Measurements from ENCODE around the gene SPRR5. TPM values are rescaled to one million over a fixed set of nuclear protein-coding genes. Genes with fewer than 3 reads are reported as not detected.

Gene SPRR5
- total and polyA plus RNA-seq, 2 of the 8 experiments (the other 6 are each of a cell fraction or from before 2014, with no cell fraction given), result not detected

GRCh38 chr1:152998476-152998875 lies 51.5 kb downstream of the SPRR5 start:
- no peak for FAIRE-seq

More at GRCh38 chr1:152998476-152998875, 51.5 kb downstream of the SPRR5 start:
- Histone ChIP-seq H2AK5ac (ENCODE audit: low read depth, low read length) (no peak overlapping the region), H3K4me3 (ENCODE audit: extremely low read depth in 1 of 4, insufficient read depth in 2 of 4, low read depth in 3 of 4, low read length in 4 of 4) (no peak overlapping the region), H2AFZ (ENCODE audit: low read length) (no peak overlapping the region), H3K4me1 (replicated peaks in 1 of 4; ENCODE audit: control insufficient read depth in 3 of 4, insufficient read depth in 4 of 4, low read length in 3 of 4) (peaks cover 0 to 4% (median 2%) of the 10 kb centered on the region in 4 experiments; a peak in 1 of 7 replicates), H2BK20ac (ENCODE audit: low read length) (no peak overlapping the region), H3K9ac (replicated peaks in 1 of 4; ENCODE audit: extremely low read depth in 1 of 4, low read depth in 3 of 4, low read length in 3 of 4) (no peak overlapping the region), H3K4me2 (ENCODE audit: insufficient read depth in 1 of 2, low read depth in 2 of 2, low read length in 2 of 2) (no peak overlapping the region), H2BK5ac (ENCODE audit: low read depth, low read length) (no peak overlapping the region), H3K56ac (replicated peaks; ENCODE audit: insufficient read length, low read depth, low read length) (no peak overlapping the region), H2BK120ac (replicated peaks; ENCODE audit: low read depth, low read length) (no peak overlapping the region), H3K18ac (ENCODE audit: extremely low read depth, low read length) (no peak overlapping the region), H3K27ac (ENCODE audit: low read depth, low read length) (no peak overlapping the region), H3K27me3 (replicated peaks in 1 of 4; ENCODE audit: control insufficient read depth in 3 of 4, extremely low read depth in 1 of 4, insufficient read depth in 3 of 4, low read length in 3 of 4) (no peaks in the 10 kb centered on the region), H3K79me1 (ENCODE audit: low read depth, low read length) (no peaks in the 10 kb centered on the region), H2BK12ac (ENCODE audit: low read depth, low read length) (no peak overlapping the region), H4K8ac (ENCODE audit: extremely low read depth, insufficient read depth, low read length) (no peak overlapping the region), H4K91ac (replicated peaks; ENCODE audit: insufficient read length, low read length) (no peak overlapping the region), H3K36me3 (ENCODE audit: control insufficient read depth in 2 of 4, insufficient read depth in 4 of 4, low read length in 3 of 4) (no peaks in the 10 kb centered on the region), H3K23me2 (ENCODE audit: low read depth, low read length) (no peaks in the 10 kb centered on the region), H3K14ac (ENCODE audit: insufficient read length) (no peak overlapping the region), H3K9me3 (ENCODE audit: insufficient read depth in 2 of 2, low read depth in 1 of 2, low read length in 1 of 2) (0 out of 4 replicates have a peak, but pooled peaks cover 0 to 7% of the 10 kb centered on the region in 2 experiments), H3K4ac (replicated peaks; ENCODE audit: insufficient read length, low read depth, low read length) (no peak overlapping the region), H4K5ac (ENCODE audit: insufficient read length, low read depth, low read length) (no peak overlapping the region), H4K20me1 (replicated peaks in 1 of 2; ENCODE audit: control insufficient read depth in 1 of 2, insufficient read depth in 2 of 2, low read length in 2 of 2) (no peaks in the 10 kb centered on the region), H3K23ac (ENCODE audit: insufficient read length) (no peak overlapping the region), H2BK15ac (ENCODE audit: low read length) (no peak overlapping the region), H3K79me2 (ENCODE audit: control insufficient read depth in 1 of 2, insufficient read depth in 2 of 2, low read length in 2 of 2) (no peaks in the 10 kb centered on the region)
- 92% methylated on average over 4 of the region's 4 CpGs; no CpG with 5 or more reads in 1 of the 2 experiments for WGBS, 2 experiments (ENCODE audit: extremely low coverage in 1 of 2, insufficient coverage in 1 of 2, insufficient read length in 1 of 2, insufficient replicate concordance in 2 of 2, low coverage in 1 of 2, low lambda C conversion rate in 2 of 2, missing lambda C conversion rate in 1 of 2)
- POLR2A ChIA-PET (ENCODE audit: partially characterized antibody), result no interaction called here
- TF ChIP-seq RBBP5 (IDR thresholded peaks at IDR 0.05; ENCODE audit: borderline replicate concordance, low read depth, low read length) (no peak), BRCA1 (IDR thresholded peaks at IDR 0.05; ENCODE audit: low read depth, low read length) (no peak), EZH2 (IDR thresholded peaks at IDR 0.05; ENCODE audit: low read depth, low read length, severe bottlenecking) (no peak), TEAD4 (IDR thresholded peaks at IDR 0.05; ENCODE audit: low read depth, low read length) (no peak), GABPA (IDR thresholded peaks at IDR 0.05; ENCODE audit: borderline replicate concordance, insufficient read depth, low read length) (no peak), ASH2L (IDR thresholded peaks at IDR 0.05; ENCODE audit: low read length) (no peak), NANOG (IDR thresholded peaks at IDR 0.05; ENCODE audit: insufficient read depth, low read depth, low read length, poor library complexity, severe bottlenecking) (no peak), E2F6 (IDR thresholded peaks at IDR 0.05) (no peak), KDM4A (IDR thresholded peaks at IDR 0.05; ENCODE audit: low read depth, low read length, severe bottlenecking) (no peak), SAP30 (IDR thresholded peaks at IDR 0.05; ENCODE audit: insufficient read depth, insufficient replicate concordance, low read length) (no peak), RNF2 (IDR thresholded peaks at IDR 0.05; ENCODE audit: borderline replicate concordance, low read depth, low read length, missing control alignments, poor library complexity, severe bottlenecking) (no peak), HDAC2 (IDR thresholded peaks at IDR 0.05; ENCODE audit: borderline replicate concordance in 1 of 2, low read depth in 2 of 2, low read length in 2 of 2) (no peak)
- no peak for DNase-seq (ENCODE audit: low read depth in 1 of 2, low spot score in 2 of 2)
- CTCF ChIA-PET (ENCODE audit: partially characterized antibody), result interaction anchor here (0.9 to 1.3 kb wide), 2 partner anchors 34 to 128 kb away, joined by 3 to 4 read pairs; no protein-coding TSS in a partner anchor

Measured in H1 (cell line).